ENCODE results near the gene SDK1.

- TF ChIP-seq FOXK2 (IDR thresholded peaks at IDR 0.05) (no peak), FOXM1 (IDR thresholded peaks at IDR 0.05; ENCODE audit: borderline replicate concordance) (no peak), FOXA1 (IDR thresholded peaks at IDR 0.05) (no peak)
Observed at GRCh38 chr7:3821488-3821887, 520.4 kb downstream of the SDK1 start.
